Osteoblast (primary cell): Measurements from ENCODE around the gene SH3RF3. TPM values are rescaled to one million over a fixed set of nuclear protein-coding genes. Genes with fewer than 3 reads are reported as not detected.

Source experiments
- DNase-seq: peaks from one replicate; pipeline ENCODE4 v3.0.0; 2011; ENCODE audit warnings: low spot score, mixed read lengths; ENCODE audit not compliant: insufficient read length; ENCODE audit errors: missing footprints
- H2AFZ ChIP-seq: 2 replicates; pipeline ENCODE4 v1.6.0; 2011; ENCODE audit warnings: mild to moderate bottlenecking, low read length
- H3K27ac ChIP-seq: 2 replicates; pipeline ENCODE4 v1.5.1; 2011; ENCODE audit warnings: mild to moderate bottlenecking, low read depth, low read length, moderate library complexity
- H3K27me3 ChIP-seq: 2 replicates; pipeline ENCODE4 v1.6.0; 2012; ENCODE audit warnings: mild to moderate bottlenecking, control low read depth, inconsistent platforms, low read length, moderate library complexity; ENCODE audit not compliant: insufficient read depth
- H3K36me3 ChIP-seq: 2 replicates; pipeline ENCODE4 v1.5.1; 2011; ENCODE audit warnings: mild to moderate bottlenecking, low read length, control low read depth, moderate library complexity; ENCODE audit not compliant: insufficient read depth
- H3K4me1 ChIP-seq: 2 replicates; pipeline ENCODE4 v1.5.1; 2011; ENCODE audit warnings: mild to moderate bottlenecking, low read length, control low read depth, moderate library complexity; ENCODE audit not compliant: insufficient read depth
- H3K4me2 ChIP-seq: 2 replicates; pipeline ENCODE4 v1.6.0; 2011; ENCODE audit warnings: mild to moderate bottlenecking, low read length; ENCODE audit not compliant: insufficient read depth
- H3K4me3 ChIP-seq: fragments of 200-600 bp; sonication (generic); 3 replicates; pipeline ENCODE4 v1.5.1; 2012; ENCODE audit warnings: mild to moderate bottlenecking, low read length, inconsistent platforms; ENCODE audit not compliant: insufficient read depth
- H3K79me2 ChIP-seq: 2 replicates; pipeline ENCODE4 v1.6.0; 2012; ENCODE audit warnings: mild to moderate bottlenecking, low read length, control low read depth, inconsistent platforms; ENCODE audit not compliant: insufficient read depth
- H3K9me3 ChIP-seq: 2 replicates; pipeline ENCODE4 v1.5.1; 2011; ENCODE audit warnings: low read depth, low read length, control low read depth
- H4K20me1 ChIP-seq: 2 replicates; pipeline ENCODE4 v1.6.0; 2012; ENCODE audit warnings: mild to moderate bottlenecking, low read length, control low read depth; ENCODE audit not compliant: insufficient read depth
- total RNA-seq: library from RNA; depleted of rRNA; stranded (reverse); fragments of >200 nt; gene quantifications from 2 replicates; pipeline ENCODE4 v1.2.3, GENCODE V29; 2012
- TF ChIP-seq, protein P1 (sequence below): IDR thresholded peaks from 2 replicates; pipeline ENCODE4 v1.5.1; 2011; ENCODE audit warnings: mild to moderate bottlenecking, low read depth, low read length, moderate library complexity; ENCODE audit errors: extremely low read depth

SH3RF3 gene
- total RNA-seq, 1 donor = 14.8 TPM

DNA sequence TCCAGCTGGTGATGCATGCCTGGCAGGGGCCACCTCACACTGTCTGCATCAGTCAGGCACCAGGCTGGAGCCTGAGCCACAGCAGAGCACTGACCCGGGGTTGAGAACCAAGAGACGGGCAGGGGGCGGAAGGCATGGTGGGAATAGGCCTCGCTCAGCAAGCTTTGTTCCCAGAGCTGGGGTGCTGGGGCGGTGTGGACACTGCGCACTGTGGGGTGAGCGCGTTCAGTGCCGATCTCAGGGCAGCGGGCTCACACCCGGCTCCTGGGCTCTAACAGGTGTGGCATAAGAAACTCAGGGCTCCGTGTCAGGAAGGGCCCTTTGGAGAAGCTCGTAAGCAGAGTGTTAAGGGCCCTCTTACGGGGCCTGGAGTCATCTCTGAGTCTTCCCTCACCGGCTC lies 15.7 kb downstream of the SH3RF3 start:
- TF ChIP-seq, protein P1, sequence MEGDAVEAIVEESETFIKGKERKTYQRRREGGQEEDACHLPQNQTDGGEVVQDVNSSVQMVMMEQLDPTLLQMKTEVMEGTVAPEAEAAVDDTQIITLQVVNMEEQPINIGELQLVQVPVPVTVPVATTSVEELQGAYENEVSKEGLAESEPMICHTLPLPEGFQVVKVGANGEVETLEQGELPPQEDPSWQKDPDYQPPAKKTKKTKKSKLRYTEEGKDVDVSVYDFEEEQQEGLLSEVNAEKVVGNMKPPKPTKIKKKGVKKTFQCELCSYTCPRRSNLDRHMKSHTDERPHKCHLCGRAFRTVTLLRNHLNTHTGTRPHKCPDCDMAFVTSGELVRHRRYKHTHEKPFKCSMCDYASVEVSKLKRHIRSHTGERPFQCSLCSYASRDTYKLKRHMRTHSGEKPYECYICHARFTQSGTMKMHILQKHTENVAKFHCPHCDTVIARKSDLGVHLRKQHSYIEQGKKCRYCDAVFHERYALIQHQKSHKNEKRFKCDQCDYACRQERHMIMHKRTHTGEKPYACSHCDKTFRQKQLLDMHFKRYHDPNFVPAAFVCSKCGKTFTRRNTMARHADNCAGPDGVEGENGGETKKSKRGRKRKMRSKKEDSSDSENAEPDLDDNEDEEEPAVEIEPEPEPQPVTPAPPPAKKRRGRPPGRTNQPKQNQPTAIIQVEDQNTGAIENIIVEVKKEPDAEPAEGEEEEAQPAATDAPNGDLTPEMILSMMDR = no peak
- peak; percentile 75 for DNase-seq
- Histone ChIP-seq H3K27me3 (no peaks in the 10 kb centered on the region), H3K9me3 (no peaks in the 10 kb centered on the region), H2AFZ (no peak overlapping the region), H3K36me3 (no peaks in the 10 kb centered on the region), H3K79me2 (peaks cover 90% of the 10 kb centered on the region), H3K4me3 (no peak overlapping the region), H4K20me1 (peaks cover 80% of the 10 kb centered on the region), H3K4me1 (peaks cover 17% of the 10 kb centered on the region), H3K4me2 (no peak overlapping the region), H3K27ac (no peak overlapping the region)

DNA sequence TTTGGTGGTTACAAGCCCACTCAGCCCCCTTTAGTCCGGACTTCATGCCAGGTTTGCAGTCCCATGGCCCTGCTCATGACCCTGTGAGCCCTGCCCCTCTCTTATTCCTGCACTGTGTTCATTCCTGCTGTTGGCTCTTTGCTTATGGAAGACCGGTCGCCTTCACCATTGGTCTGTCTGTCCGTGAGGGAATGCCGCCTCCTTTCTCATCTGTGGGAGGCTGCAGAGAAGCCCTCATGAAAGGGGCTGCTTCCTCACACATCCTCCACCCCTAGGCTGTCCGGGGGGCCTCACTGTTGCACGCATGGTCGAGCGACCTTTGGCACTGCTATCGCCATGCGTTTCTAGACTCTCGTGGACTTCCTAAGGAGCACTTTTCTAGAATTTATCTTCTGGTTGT lies 16.3 kb downstream of the SH3RF3 start:
- Histone ChIP-seq H3K4me1 (peaks cover 17% of the 10 kb centered on the region), H3K4me3 (no peak overlapping the region), H3K9me3 (no peaks in the 10 kb centered on the region), H2AFZ (no peak overlapping the region), H3K27me3 (no peaks in the 10 kb centered on the region), H3K4me2 (no peak overlapping the region), H3K36me3 (no peaks in the 10 kb centered on the region), H4K20me1 (peaks cover 80% of the 10 kb centered on the region), H3K27ac (no peak overlapping the region), H3K79me2 (peaks cover 90% of the 10 kb centered on the region)
- no peak for DNase-seq
- TF ChIP-seq, protein P1 = no peak

DNA sequence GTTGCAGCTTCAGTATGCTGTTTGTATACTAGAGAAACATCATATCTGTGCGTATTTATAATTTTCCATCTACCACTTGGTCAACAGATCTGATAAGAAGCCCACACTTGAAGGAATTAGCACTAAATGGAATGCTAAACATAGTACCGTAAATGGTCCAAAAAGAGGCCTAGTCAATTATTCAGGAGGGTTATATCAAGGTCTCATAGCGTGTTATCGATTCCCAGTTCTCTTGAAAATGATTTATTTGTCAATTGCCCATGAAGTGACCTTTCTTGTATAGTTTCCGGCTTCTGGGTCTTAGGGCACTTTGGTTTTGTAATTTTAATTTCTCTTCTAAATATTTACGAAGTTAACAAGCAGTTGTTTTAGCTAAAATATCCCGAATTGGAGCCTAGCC lies 18.4 kb downstream of the SH3RF3 start:
- no peak overlapping the region for H3K4me3 ChIP-seq
- H3K4me2 ChIP-seq = no peak overlapping the region
- peaks cover 67% of the 10 kb centered on the region for H4K20me1 ChIP-seq
- H3K9me3 ChIP-seq = no peaks in the 10 kb centered on the region
- H3K4me1 ChIP-seq = peaks cover 17% of the 10 kb centered on the region
- no peak overlapping the region for H2AFZ ChIP-seq
- TF ChIP-seq, protein P1 = no peak
- peaks cover 90% of the 10 kb centered on the region for H3K79me2 ChIP-seq
- no peaks in the 10 kb centered on the region for H3K36me3 ChIP-seq
- no peak overlapping the region for H3K27ac ChIP-seq
- H3K27me3 ChIP-seq = no peaks in the 10 kb centered on the region
- DNase-seq = no peak

DNA sequence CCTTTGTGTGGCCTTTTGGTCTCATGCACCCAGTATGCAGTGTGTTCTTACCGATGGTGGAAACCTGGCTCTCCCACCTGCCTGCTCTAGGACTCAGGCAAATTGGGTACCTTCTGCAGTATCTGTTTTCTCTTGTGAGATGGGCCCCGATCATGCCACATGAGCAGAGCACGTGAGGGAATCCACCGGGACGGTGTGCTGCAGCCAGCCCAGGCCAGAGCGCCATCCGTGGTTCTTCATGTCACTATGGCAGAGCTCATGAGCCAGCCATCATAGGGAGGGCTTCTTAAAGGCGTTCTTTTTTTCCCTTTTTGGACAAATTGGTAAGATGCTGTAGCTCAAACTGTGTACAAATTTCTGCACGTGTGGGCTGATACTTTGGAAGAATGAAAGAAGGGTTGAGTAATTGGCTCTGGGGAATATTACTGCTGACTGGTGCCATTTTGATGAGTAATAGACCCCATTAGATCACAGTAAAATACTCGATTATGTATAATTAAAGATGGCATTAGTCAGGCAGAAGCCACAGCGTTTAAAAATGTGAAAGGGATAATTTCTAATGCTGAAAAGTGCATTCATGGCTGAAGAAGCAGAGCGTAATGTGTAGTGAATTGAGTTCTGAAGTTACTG lies 19.2 kb downstream of the SH3RF3 start:
- Histone ChIP-seq H3K9me3 (no peaks in the 10 kb centered on the region), H3K36me3 (no peaks in the 10 kb centered on the region), H2AFZ (no peak overlapping the region), H3K27ac (peak overlapping the region; percentile 4), H3K4me2 (peak overlapping the region; percentile 41), H4K20me1 (peaks cover 60% of the 10 kb centered on the region), H3K27me3 (no peaks in the 10 kb centered on the region), H3K4me1 (peaks cover 17% of the 10 kb centered on the region), H3K4me3 (no peak overlapping the region), H3K79me2 (peaks cover 90% of the 10 kb centered on the region)
- TF ChIP-seq, protein P1 = no peak
- DNase-seq = peak; percentile 91
